Keratinocyte (primary cell): ENCODE data around the gene TMEM201. TPM values are rescaled to one million over a fixed set of nuclear protein-coding genes. Genes with fewer than 3 reads are reported as not detected.
A peak's percentile ranks its signal among the peaks of the same experiment; 100 is the strongest.

Experiments
- DNase-seq: peaks from one replicate; pipeline ENCODE4 v3.0.0-alpha.2; 2011; ENCODE audit warnings: low read depth, missing footprints, low spot score
- FAIRE-seq: peaks from 2 replicates; lab custom pipeline; 2011; peaks lifted over from hg19 to GRCh38; lab: Jason Lieb, UNC
- H2AFZ ChIP-seq: 2 replicates; pipeline ENCODE4 v1.6.0; 2012; ENCODE audit warnings: low read length, control low read depth, inconsistent platforms; ENCODE audit not compliant: control insufficient read depth
- H3K27ac ChIP-seq: 2 replicates; pipeline ENCODE4 v1.5.1; 2011; ENCODE audit warnings: low read length; ENCODE audit not compliant: control insufficient read depth, insufficient read depth
- H3K27me3 ChIP-seq: 3 replicates; pipeline ENCODE4 v1.6.0; 2011; ENCODE audit warnings: low read length; ENCODE audit not compliant: control insufficient read depth, insufficient read depth; ENCODE audit errors: extremely low read depth
- H3K36me3 ChIP-seq, 2 experiments: 2 replicates in 1 of 2; 3 replicates in 1 of 2; pipeline ENCODE4 v1.5.1; 2011; ENCODE audit warnings: low read length in 2 of 2, mild to moderate bottlenecking in 1 of 2; ENCODE audit not compliant: control insufficient read depth in 2 of 2, insufficient read depth in 2 of 2; ENCODE audit errors: extremely low read depth in 1 of 2
- H3K4me1 ChIP-seq: 3 replicates; pipeline ENCODE4 v1.5.1; 2011; ENCODE audit warnings: low read length; ENCODE audit not compliant: control insufficient read depth, insufficient read depth; ENCODE audit errors: extremely low read depth
- H3K4me2 ChIP-seq: 3 replicates; pipeline ENCODE4 v1.6.0; 2011; ENCODE audit warnings: low read depth, low read length; ENCODE audit not compliant: control insufficient read depth, insufficient read depth; ENCODE audit errors: extremely low read depth
- H3K4me3 ChIP-seq, 3 experiments: fragments of 200-600 bp in 1 of 3; sonication (generic) in 1 of 3; 2 replicates in 2 of 3; 3 replicates in 1 of 3; pipeline ENCODE4 v1.5.1; 2011 to 2016; ENCODE audit warnings: low read length in 3 of 3, mild to moderate bottlenecking in 3 of 3, control low read depth in 2 of 3, inconsistent platforms in 1 of 3, low read depth in 1 of 3, mixed read lengths in 1 of 3, mixed run types in 1 of 3, moderate library complexity in 1 of 3; ENCODE audit not compliant: control insufficient read depth in 2 of 3, insufficient read depth in 2 of 3; ENCODE audit errors: extremely low read depth in 1 of 3
- H3K79me2 ChIP-seq: 2 replicates; pipeline ENCODE4 v1.6.0; 2012; ENCODE audit warnings: low read length; ENCODE audit not compliant: control insufficient read depth, insufficient read depth
- H3K9ac ChIP-seq: 3 replicates; pipeline ENCODE4 v1.6.0; 2011; ENCODE audit warnings: low read length; ENCODE audit not compliant: control insufficient read depth, insufficient read depth; ENCODE audit errors: extremely low read depth
- H3K9me1 ChIP-seq: 3 replicates; pipeline ENCODE4 v1.6.0; 2011; ENCODE audit warnings: low read length; ENCODE audit not compliant: control insufficient read depth, insufficient read depth; ENCODE audit errors: extremely low read depth
- H3K9me3 ChIP-seq: 2 replicates; pipeline ENCODE4 v1.5.1; 2012; ENCODE audit warnings: low read depth, low read length; ENCODE audit not compliant: control insufficient read depth
- H4K20me1 ChIP-seq: 3 replicates; pipeline ENCODE4 v1.6.0; 2011; ENCODE audit warnings: low read length; ENCODE audit not compliant: control insufficient read depth, insufficient read depth; ENCODE audit errors: extremely low read depth
- EZH2 ChIP-seq: IDR thresholded peaks from one replicate; pipeline ENCODE4 v1.6.1; 2012; ENCODE audit warnings: inconsistent platforms, mild to moderate bottlenecking, low read length, moderate library complexity
- dilution Hi-C: fragments of 300-500 bp; cut with MboI; formaldehyde crosslinking; loops from one replicate; pipeline ENCODE4 v1.7.0; 2020; ENCODE audit warnings: low sequenced_read_pairs; ENCODE audit not compliant: extremely low pct_ligation_motif_present
- polyA plus RNA-seq, 5 experiments: library from polyadenylated mRNA; depleted of rRNA in 3 of 5; stranded (reverse) in 3 of 5; stranded (forward) in 1 of 5; unstranded in 1 of 5; fragments of >200 nt; gene quantifications; 1 replicate in 1 of 5; 2 replicates in 3 of 5; 3 replicates in 1 of 5; pipeline versions ENCODE4 v1.2.1 to v1.2.3, GENCODE V29; 2011 to 2012; ENCODE audit warnings: missing spikeins in 2 of 5, low read depth in 1 of 5, low replicate concordance in 1 of 5
- TF ChIP-seq, protein P1 (sequence below), 3 experiments: IDR thresholded peaks in 1 of 3; conservative IDR thresholded peaks in 1 of 3; optimal IDR thresholded peaks in 1 of 3; 2 replicates in 2 of 3; 3 replicates in 1 of 3; pipeline versions ENCODE3 to v1.5.1; 2011; ENCODE audit warnings: low read length in 3 of 3, mild to moderate bottlenecking in 3 of 3, moderate library complexity in 2 of 3, control low read depth in 1 of 3, inconsistent platforms in 1 of 3; ENCODE audit not compliant: insufficient read depth in 2 of 3; ENCODE audit errors: extremely low read depth in 1 of 3

Gene TMEM201
- polyA plus RNA-seq, 1 donor (not counting 4 experiments of a cell fraction or from before 2014, with no cell fraction given): 1.5 TPM

DNA sequence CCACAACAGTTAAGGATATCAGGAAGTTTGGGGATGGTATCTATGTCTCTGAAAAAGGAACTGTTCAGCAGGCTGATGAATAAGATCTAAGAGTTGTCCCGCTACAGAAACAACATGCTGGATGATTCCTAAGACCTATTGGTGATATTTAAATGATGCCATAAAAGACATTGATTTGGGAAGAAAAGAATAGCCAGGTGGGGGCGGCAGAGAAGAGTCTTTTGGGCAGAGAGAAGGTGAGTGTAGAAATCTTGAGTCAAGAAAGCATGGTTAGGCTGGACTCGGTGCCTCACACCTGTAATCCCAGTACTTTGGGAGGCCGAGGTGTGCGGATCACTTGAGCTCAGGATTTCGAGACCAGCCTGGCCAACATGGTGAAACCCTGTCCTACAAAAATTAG lies 11.8 kb upstream of the TMEM201 start:
- Histone ChIP-seq H3K27ac (no peak overlapping the region), H4K20me1 (no peaks in the 10 kb centered on the region), H2AFZ (no peak overlapping the region), H3K27me3 (no peaks in the 10 kb centered on the region), H3K4me1 (no peaks in the 10 kb centered on the region), H3K9ac (no peak overlapping the region), H3K4me2 (no peak overlapping the region), H3K79me2 (no peaks in the 10 kb centered on the region), H3K9me3 (no peaks in the 10 kb centered on the region), H3K36me3 (peaks cover 8 to 12% of the 10 kb centered on the region in 2 experiments), H3K9me1 (no peaks in the 10 kb centered on the region), H3K4me3 (no peak overlapping the region)
- DNase-seq: no peak
- dilution Hi-C loops: no loop called here
- TF ChIP-seq, protein P1, sequence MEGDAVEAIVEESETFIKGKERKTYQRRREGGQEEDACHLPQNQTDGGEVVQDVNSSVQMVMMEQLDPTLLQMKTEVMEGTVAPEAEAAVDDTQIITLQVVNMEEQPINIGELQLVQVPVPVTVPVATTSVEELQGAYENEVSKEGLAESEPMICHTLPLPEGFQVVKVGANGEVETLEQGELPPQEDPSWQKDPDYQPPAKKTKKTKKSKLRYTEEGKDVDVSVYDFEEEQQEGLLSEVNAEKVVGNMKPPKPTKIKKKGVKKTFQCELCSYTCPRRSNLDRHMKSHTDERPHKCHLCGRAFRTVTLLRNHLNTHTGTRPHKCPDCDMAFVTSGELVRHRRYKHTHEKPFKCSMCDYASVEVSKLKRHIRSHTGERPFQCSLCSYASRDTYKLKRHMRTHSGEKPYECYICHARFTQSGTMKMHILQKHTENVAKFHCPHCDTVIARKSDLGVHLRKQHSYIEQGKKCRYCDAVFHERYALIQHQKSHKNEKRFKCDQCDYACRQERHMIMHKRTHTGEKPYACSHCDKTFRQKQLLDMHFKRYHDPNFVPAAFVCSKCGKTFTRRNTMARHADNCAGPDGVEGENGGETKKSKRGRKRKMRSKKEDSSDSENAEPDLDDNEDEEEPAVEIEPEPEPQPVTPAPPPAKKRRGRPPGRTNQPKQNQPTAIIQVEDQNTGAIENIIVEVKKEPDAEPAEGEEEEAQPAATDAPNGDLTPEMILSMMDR (optimal IDR thresholded peaks at IDR 0.05 in 1 of 3, IDR thresholded peaks at IDR 0.05 in 1 of 3, conservative IDR thresholded peaks at IDR 0.05 in 1 of 3; ENCODE audit: extremely low read depth in 1 of 3, insufficient read depth in 2 of 3, low read length in 3 of 3): peak in 1 of 3 experiments; percentile 8
- TF ChIP-seq EZH2: no peak
- FAIRE-seq: no peak

DNA sequence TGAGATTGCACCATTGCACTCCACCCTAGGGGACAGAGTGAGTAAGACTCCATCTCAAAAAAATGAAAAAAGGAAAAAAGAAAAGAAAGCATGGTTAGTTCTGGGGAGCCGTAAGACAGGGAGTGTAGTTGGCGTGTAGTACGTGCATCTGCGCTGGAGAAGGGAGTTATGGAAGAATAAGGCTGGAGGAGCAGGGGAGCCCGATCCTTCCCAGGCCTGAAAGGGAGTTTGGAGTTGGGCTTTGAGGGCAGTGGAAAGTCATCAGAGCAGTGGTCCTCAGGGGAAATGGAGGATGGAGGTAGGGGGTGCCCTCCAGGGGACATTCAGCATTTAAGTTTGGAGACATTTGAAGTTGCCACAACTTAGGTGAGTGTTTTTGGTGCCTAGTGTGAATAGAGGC lies 11.3 kb upstream of the TMEM201 start:
- Histone ChIP-seq H3K9me1 (no peaks in the 10 kb centered on the region), H3K27me3 (no peaks in the 10 kb centered on the region), H4K20me1 (no peaks in the 10 kb centered on the region), H3K4me3 (no peak overlapping the region), H3K9ac (no peak overlapping the region), H2AFZ (no peak overlapping the region), H3K4me1 (no peaks in the 10 kb centered on the region), H3K79me2 (no peaks in the 10 kb centered on the region), H3K9me3 (no peaks in the 10 kb centered on the region), H3K27ac (no peak overlapping the region), H3K4me2 (no peak overlapping the region), H3K36me3 (peaks cover 8 to 12% of the 10 kb centered on the region in 2 experiments)
- no peak for DNase-seq
- dilution Hi-C loops: no loop called here
- no peak for FAIRE-seq
- no peak for TF ChIP-seq EZH2
- TF ChIP-seq, protein P1 (optimal IDR thresholded peaks at IDR 0.05 in 1 of 3, IDR thresholded peaks at IDR 0.05 in 1 of 3, conservative IDR thresholded peaks at IDR 0.05 in 1 of 3; ENCODE audit: extremely low read depth in 1 of 3, insufficient read depth in 2 of 3, low read length in 3 of 3): no peak
